Measurements from ENCODE around the gene BPIFA1.

BPIFA1 gene

GRCh38 chr20:33259371-33259770 is 23.6 kb downstream of the BPIFA1 start:
- no peaks in the 10 kb centered on the region for H3K4me1 ChIP-seq (ENCODE audit: insufficient read depth, low read length, severe bottlenecking)
- no peak overlapping the region for H2AFZ ChIP-seq (ENCODE audit: low read length)
- H4K20me1 ChIP-seq (ENCODE audit: insufficient read depth, low read length): no peaks in the 10 kb centered on the region
- H3K27ac ChIP-seq (ENCODE audit: low read depth, low read length, poor library complexity, severe bottlenecking): no peak overlapping the region
- no peaks in the 10 kb centered on the region; the same call in 1 of the 2 replicates for H3K27me3 ChIP-seq (ENCODE audit: insufficient read depth, low read length)
- H3K9me2 ChIP-seq (ENCODE audit: low read depth, low read length): no peaks in the 10 kb centered on the region
- TF ChIP-seq CTCF (IDR thresholded peaks at IDR 0.05; ENCODE audit: low read length) (no peak), EZH2 (IDR thresholded peaks at IDR 0.05; ENCODE audit: borderline replicate concordance, low read length) (no peak)
- no peak overlapping the region for H3K4me2 ChIP-seq (ENCODE audit: low read length)
- no peaks in the 10 kb centered on the region for H3K36me3 ChIP-seq (ENCODE audit: insufficient read depth, low read length)
- no peaks in the 10 kb centered on the region for H3K79me2 ChIP-seq (ENCODE audit: insufficient read depth, low read length)
- H3K9ac ChIP-seq (ENCODE audit: low read length): no peak overlapping the region
- no peaks in the 10 kb centered on the region for H3K9me3 ChIP-seq (ENCODE audit: low read length)
- H3F3A ChIP-seq (ENCODE audit: insufficient read depth, low read length): no peaks in the 10 kb centered on the region
- H3K4me3 ChIP-seq (ENCODE audit: low read depth, low read length, poor library complexity, severe bottlenecking): no peak overlapping the region

- Histone ChIP-seq H3F3A (ENCODE audit: insufficient read depth, low read length) (no peaks in the 10 kb centered on the region), H3K27ac (ENCODE audit: low read depth, low read length, poor library complexity, severe bottlenecking) (no peak overlapping the region), H3K27me3 (ENCODE audit: insufficient read depth, low read length) (no peaks in the 10 kb centered on the region; the same call in 1 of the 2 replicates), H3K9ac (ENCODE audit: low read length) (no peak overlapping the region), H3K9me2 (ENCODE audit: low read depth, low read length) (no peaks in the 10 kb centered on the region), H4K20me1 (ENCODE audit: insufficient read depth, low read length) (no peaks in the 10 kb centered on the region), H3K4me1 (ENCODE audit: insufficient read depth, low read length, severe bottlenecking) (no peaks in the 10 kb centered on the region), H3K4me2 (ENCODE audit: low read length) (no peak overlapping the region), H3K36me3 (ENCODE audit: insufficient read depth, low read length) (no peaks in the 10 kb centered on the region), H3K4me3 (ENCODE audit: low read depth, low read length, poor library complexity, severe bottlenecking) (no peak overlapping the region), H3K79me2 (ENCODE audit: insufficient read depth, low read length) (no peaks in the 10 kb centered on the region), H2AFZ (ENCODE audit: low read length) (no peak overlapping the region), H3K9me3 (ENCODE audit: low read length) (no peaks in the 10 kb centered on the region)
- no peak for TF ChIP-seq CTCF (IDR thresholded peaks at IDR 0.05; ENCODE audit: low read length)
- no peak for TF ChIP-seq EZH2 (IDR thresholded peaks at IDR 0.05; ENCODE audit: borderline replicate concordance, low read length)
Observed at GRCh38 chr20:33261465-33261864, 25.7 kb downstream of the BPIFA1 start.

- Histone ChIP-seq H3K9me2 (ENCODE audit: low read depth, low read length) (no peaks in the 10 kb centered on the region), H3K4me2 (ENCODE audit: low read length) (no peak overlapping the region), H3K27ac (ENCODE audit: low read depth, low read length, poor library complexity, severe bottlenecking) (no peak overlapping the region), H3K4me3 (ENCODE audit: low read depth, low read length, poor library complexity, severe bottlenecking) (no peak overlapping the region), H3K9me3 (ENCODE audit: low read length) (no peaks in the 10 kb centered on the region), H4K20me1 (ENCODE audit: insufficient read depth, low read length) (no peaks in the 10 kb centered on the region), H3K36me3 (ENCODE audit: insufficient read depth, low read length) (no peaks in the 10 kb centered on the region), H3K4me1 (ENCODE audit: insufficient read depth, low read length, severe bottlenecking) (no peaks in the 10 kb centered on the region), H3K27me3 (ENCODE audit: insufficient read depth, low read length) (no peaks in the 10 kb centered on the region; the same call in 1 of the 2 replicates), H2AFZ (ENCODE audit: low read length) (no peak overlapping the region), H3K9ac (ENCODE audit: low read length) (no peak overlapping the region), H3K79me2 (ENCODE audit: insufficient read depth, low read length) (no peaks in the 10 kb centered on the region), H3F3A (ENCODE audit: insufficient read depth, low read length) (no peaks in the 10 kb centered on the region)
- no peak for TF ChIP-seq EZH2 (IDR thresholded peaks at IDR 0.05; ENCODE audit: borderline replicate concordance, low read length)
- TF ChIP-seq CTCF (IDR thresholded peaks at IDR 0.05; ENCODE audit: low read length): peak; percentile 52
Observed at GRCh38 chr20:33262658-33263065, 26.9 kb downstream of the BPIFA1 start.

Measured in OCI-LY1 (cell line).